GM23248 (cell line): ENCODE data around the gene IGFL1. TPM values are rescaled to one million over a fixed set of nuclear protein-coding genes. Genes with fewer than 3 reads are reported as not detected.
"Not testable (repeated sequence)": the region's sequence is repeated elsewhere in the genome, so short reads cannot be mapped to it uniquely, and the experiment has no call there.

Experiments used
- DNase-seq: peaks from one replicate; pipeline ENCODE4 v3.0.0-alpha.2; 2015
- H2AFZ ChIP-seq: fragments of 200-600 bp; sonication (generic); 2 replicates; pipeline ENCODE4 v1.6.1; 2016; ENCODE audit warnings: antibody characterized with exemption
- H3F3A ChIP-seq: fragments of 200-600 bp; sonication (generic); 2 replicates; pipeline ENCODE4 v1.6.1; 2016; ENCODE audit warnings: mild to moderate bottlenecking, antibody characterized with exemption, mixed run types; ENCODE audit not compliant: insufficient read depth
- H3K27ac ChIP-seq: fragments of 200-600 bp; sonication (generic); 2 replicates; pipeline ENCODE4 v1.5.1; 2016; ENCODE audit warnings: mild to moderate bottlenecking
- H3K27me3 ChIP-seq: fragments of 200-600 bp; sonication (generic); replicated peaks from 2 replicates; pipeline ENCODE4 v1.6.1; 2016; ENCODE audit warnings: mild to moderate bottlenecking; ENCODE audit not compliant: insufficient read depth
- H3K36me3 ChIP-seq: fragments of 200-600 bp; sonication (generic); 2 replicates; pipeline ENCODE4 v1.6.1; 2016; ENCODE audit warnings: low read depth, mild to moderate bottlenecking
- H3K4me1 ChIP-seq: fragments of 200-600 bp; sonication (generic); 2 replicates; pipeline ENCODE4 v1.6.1; 2016; ENCODE audit warnings: mild to moderate bottlenecking; ENCODE audit not compliant: insufficient read depth
- H3K4me2 ChIP-seq: fragments of 200-600 bp; sonication (generic); one replicate; pipeline ENCODE4 v1.6.1; 2016; ENCODE audit warnings: mild to moderate bottlenecking; ENCODE audit not compliant: unreplicated experiment
- H3K4me3 ChIP-seq: fragments of 200-600 bp; sonication (generic); 2 replicates; pipeline ENCODE4 v1.5.1; 2016; ENCODE audit warnings: mild to moderate bottlenecking
- H3K79me2 ChIP-seq: fragments of 200-600 bp; sonication (generic); 2 replicates; pipeline ENCODE4 v1.6.1; 2016; ENCODE audit warnings: mild to moderate bottlenecking; ENCODE audit not compliant: insufficient read depth
- H3K9ac ChIP-seq: fragments of 200-600 bp; sonication (generic); 2 replicates; pipeline ENCODE4 v1.6.1; 2016; ENCODE audit warnings: mild to moderate bottlenecking
- H3K9me2 ChIP-seq: fragments of 200-600 bp; sonication (generic); 2 replicates; pipeline ENCODE4 v1.6.1; 2016; ENCODE audit warnings: mixed run types, mild to moderate bottlenecking, moderate library complexity; ENCODE audit not compliant: insufficient read depth
- H3K9me3 ChIP-seq: fragments of 200-600 bp; sonication (generic); one replicate; pipeline ENCODE4 v1.6.1; 2017; ENCODE audit warnings: low read depth
- H4K20me1 ChIP-seq: fragments of 200-600 bp; sonication (generic); 2 replicates; pipeline ENCODE4 v1.6.0; 2016; ENCODE audit not compliant: insufficient read depth
- EZH2 ChIP-seq: fragments of 200-600 bp; sonication (generic); IDR thresholded peaks from 2 replicates; pipeline ENCODE4 v1.6.1; 2018; ENCODE audit warnings: antibody characterized with exemption, mild to moderate bottlenecking; ENCODE audit not compliant: insufficient read depth, poor library complexity, severe bottlenecking
- EZH2phosphoT487 ChIP-seq: fragments of 200-600 bp; sonication (generic); IDR thresholded peaks from 2 replicates; pipeline ENCODE4 v1.6.1; 2018; ENCODE audit warnings: antibody characterized with exemption, moderate library complexity, mild to moderate bottlenecking, low read depth; ENCODE audit not compliant: insufficient read depth
- WGBS, 2 experiments: methylation state at CpG; one replicate each; pipeline ENCODE4 v1.1.6; 2015 to 2017; ENCODE audit warnings: low lambda C conversion rate in 2 of 2, low coverage in 1 of 2; ENCODE audit errors: missing lambda C conversion rate in 2 of 2; 5-methylcytosine and 5-hydroxymethylcytosine counted together
- in situ Hi-C: fragments of 300-500 bp; cut with MboI; formaldehyde crosslinking; loops from 2 replicates; pipeline ENCODE4 v1.15.0; 2020
- polyA plus RNA-seq: library from polyadenylated mRNA; unstranded; fragments of >200 nt; fragmentation: Nextera tagmentation; extraction: Ambion mirVana; gene quantifications from 2 replicates; pipeline ENCODE4 v1.2.1, GENCODE V29; 2016
- total RNA-seq: library from RNA; depleted of rRNA; stranded (reverse); fragments of >200 nt; shearing (Covaris generic); gene quantifications from 2 replicates; pipeline ENCODE4 v1.2.3, GENCODE V29; 2014; rRNA removed

Gene IGFL1
- total and polyA plus RNA-seq, 2 experiments from 2014 or later, result not detected

DNA sequence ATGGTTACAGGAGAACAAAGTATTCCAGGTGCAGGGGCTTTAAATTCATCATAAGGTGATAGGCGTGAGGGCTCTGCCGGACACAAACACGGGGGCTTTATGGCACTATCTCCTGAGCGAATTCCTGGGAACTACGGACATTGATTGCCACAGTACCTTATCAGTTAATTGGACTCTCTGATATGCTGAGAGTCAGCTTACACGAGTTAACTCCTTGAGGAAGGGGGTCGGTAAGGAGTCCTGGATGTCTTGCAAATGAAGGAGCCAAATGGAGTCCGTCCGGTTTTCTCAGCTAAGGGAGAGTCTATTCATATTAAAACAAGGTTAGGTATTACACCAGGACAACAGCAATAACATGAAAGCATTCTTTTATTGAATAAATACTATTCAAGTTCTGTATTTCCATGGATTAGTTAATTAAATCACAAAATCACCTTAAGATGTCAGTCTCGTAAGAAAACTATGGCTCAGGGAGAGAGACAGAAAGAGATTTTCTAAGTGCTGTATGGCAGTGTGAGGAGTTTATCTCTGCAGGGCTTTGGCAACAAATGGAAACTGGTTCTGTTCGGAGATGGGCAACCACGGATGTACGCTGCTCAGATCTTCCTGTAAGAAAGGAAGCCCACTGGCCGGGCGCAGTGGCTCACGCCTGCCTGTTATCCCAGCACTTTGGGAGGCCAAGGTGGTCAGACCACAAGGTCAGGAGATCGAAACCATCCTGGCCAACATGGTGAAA lies 41.1 kb downstream of the IGFL1 start:
- Histone ChIP-seq H3K36me3 (no peaks in the 10 kb centered on the region), H3K9me2 (no peaks in the 10 kb centered on the region), H4K20me1 (no peaks in the 10 kb centered on the region), H2AFZ (no peak overlapping the region), H3K79me2 (no peaks in the 10 kb centered on the region), H3K4me1 (peaks cover 21% of the 10 kb centered on the region), H3K4me3 (no peak overlapping the region), H3K9me3 (no peaks in the 10 kb centered on the region), H3K4me2 (no peak overlapping the region), H3K9ac (no peak overlapping the region), H3K27me3 (peaks cover 4% of the 10 kb centered on the region), H3F3A (peaks cover 5% of the 10 kb centered on the region), H3K27ac (no peak overlapping the region)
- no peak for DNase-seq
- WGBS, 2 experiments, result 64 to 65% methylated on average over 17 of the region's 17 CpGs
- in situ Hi-C loops, result no loop called here
- TF ChIP-seq EZH2phosphoT487 (no peak), EZH2 (no peak)

DNA sequence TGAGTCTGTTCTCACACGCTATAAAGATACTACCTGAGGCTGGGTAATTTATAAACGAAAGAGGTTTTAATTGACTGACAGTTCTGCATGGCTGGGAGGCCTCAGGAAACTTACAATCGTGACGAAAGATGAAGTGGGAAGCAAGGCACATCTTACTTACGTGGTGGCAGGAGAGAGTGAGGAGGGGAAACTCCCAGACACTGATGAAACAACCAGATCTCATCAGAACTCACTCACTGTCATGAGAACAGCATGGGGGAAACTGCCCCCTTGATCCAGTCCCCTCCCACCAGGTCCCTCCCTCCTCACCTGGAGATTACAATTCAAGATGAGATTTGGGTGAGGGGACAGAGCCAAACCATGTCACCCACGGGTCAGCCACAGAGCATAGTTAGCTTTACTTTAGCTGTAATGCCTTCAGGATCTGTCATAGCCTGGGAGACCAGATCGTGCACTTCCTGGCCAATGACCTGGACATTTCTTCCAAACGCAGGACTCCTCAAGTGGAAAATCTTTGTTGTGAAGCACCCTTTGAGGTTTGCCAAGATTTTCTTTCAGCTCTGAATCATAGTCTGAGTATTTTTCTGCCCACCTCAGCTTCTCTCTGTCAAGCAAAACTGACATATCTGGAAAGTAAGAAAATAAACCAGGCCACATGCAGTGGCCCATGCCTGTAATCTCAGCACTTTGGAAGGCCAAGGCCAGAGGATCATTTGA lies 42.1 kb downstream of the IGFL1 start:
- H3K9me2 ChIP-seq, result no peaks in the 10 kb centered on the region
- no peaks in the 10 kb centered on the region for H4K20me1 ChIP-seq
- H3K4me2 ChIP-seq, result peak overlapping the region; percentile 44
- H3K36me3 ChIP-seq, result no peaks in the 10 kb centered on the region
- no peaks in the 10 kb centered on the region for H3K9me3 ChIP-seq
- H2AFZ ChIP-seq, result no peak overlapping the region
- TF ChIP-seq EZH2 (no peak), EZH2phosphoT487 (no peak)
- no peak overlapping the region for H3K9ac ChIP-seq
- H3K4me3 ChIP-seq, result no peak overlapping the region
- WGBS, 2 experiments, result 45 to 46% methylated on average over 8 of the region's 8 CpGs
- peaks cover 4% of the 10 kb centered on the region for H3K27me3 ChIP-seq
- H3K4me1 ChIP-seq, result peaks cover 21% of the 10 kb centered on the region
- DNase-seq, result peak; percentile 93
- in situ Hi-C loops, result no loop called here
- H3K79me2 ChIP-seq, result no peaks in the 10 kb centered on the region
- peaks cover 5% of the 10 kb centered on the region for H3F3A ChIP-seq
- peak overlapping the region; percentile 37 for H3K27ac ChIP-seq

DNA sequence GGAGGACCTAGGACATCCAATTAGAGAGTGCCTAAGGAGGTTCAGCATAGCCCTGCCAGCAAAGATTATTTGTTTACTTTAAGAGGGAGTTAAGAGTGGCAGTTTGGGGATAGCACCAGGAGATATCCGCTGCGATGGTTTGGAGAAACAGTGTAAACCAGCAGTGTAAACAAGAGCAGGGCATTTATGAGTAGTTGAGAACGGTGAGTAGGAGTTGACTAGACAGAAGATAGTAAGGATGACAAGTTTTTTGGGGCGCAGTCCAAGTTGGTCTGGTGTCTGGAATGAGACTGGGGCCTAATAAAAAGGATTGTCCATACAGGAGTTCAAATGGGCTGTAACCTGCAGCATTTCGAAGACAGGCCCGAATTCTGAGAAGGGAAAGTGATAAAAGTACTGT lies 44.4 kb downstream of the IGFL1 start:
- in situ Hi-C loops, H3K36me3 ChIP-seq, H3K9ac ChIP-seq, H3K4me3 ChIP-seq, H3K27ac ChIP-seq, H3K4me2 ChIP-seq, H4K20me1 ChIP-seq, H3K9me3 ChIP-seq, H2AFZ ChIP-seq, H3K27me3 ChIP-seq, H3F3A ChIP-seq, H3K9me2 ChIP-seq, H3K79me2 ChIP-seq: not testable (repeated sequence)
- WGBS, 2 experiments, result 65 to 70% methylated on average over 6 of the region's 6 CpGs
- peak; percentile 62 for DNase-seq
- peaks cover 21% of the 10 kb centered on the region for H3K4me1 ChIP-seq

DNA sequence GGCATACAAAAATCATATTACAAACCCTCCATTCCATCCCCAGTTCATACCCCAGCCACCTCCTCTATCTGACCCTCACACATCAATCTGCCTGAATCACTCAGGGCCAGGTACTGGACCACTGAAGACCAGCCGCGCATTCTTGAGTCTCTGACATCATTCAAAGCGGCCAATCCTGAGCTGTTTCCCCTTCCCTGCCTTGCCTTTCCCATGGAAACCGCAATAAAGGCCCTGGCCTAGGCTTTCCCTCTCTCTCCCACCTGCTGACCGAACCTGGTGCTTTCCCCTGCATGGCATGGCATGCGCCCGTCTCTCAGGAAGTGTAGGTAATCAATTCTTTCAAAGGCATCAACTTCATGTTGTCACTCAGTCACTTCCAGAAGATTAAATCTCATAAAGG lies 49.6 kb downstream of the IGFL1 start:
- Histone ChIP-seq H3K36me3 (no peaks in the 10 kb centered on the region), H3K79me2 (no peaks in the 10 kb centered on the region), H2AFZ (no peak overlapping the region), H3K4me3 (no peak overlapping the region), H3K9ac (no peak overlapping the region), H3K27ac (no peak overlapping the region), H4K20me1 (no peaks in the 10 kb centered on the region), H3K27me3 (no peaks in the 10 kb centered on the region), H3F3A (no peaks in the 10 kb centered on the region), H3K4me1 (no peaks in the 10 kb centered on the region), H3K9me3 (no peaks in the 10 kb centered on the region), H3K9me2 (no peaks in the 10 kb centered on the region), H3K4me2 (no peak overlapping the region)
- TF ChIP-seq EZH2 (no peak), EZH2phosphoT487 (no peak)
- in situ Hi-C loops, result no loop called here
- no peak for DNase-seq
- 83 to 88% methylated on average over 7 of the region's 7 CpGs for WGBS, 2 experiments

Other genes with a start within 250 kb of the IGFL1 start
- gene CCDC61, start 234.3 kb upstream of the IGFL1 start, total RNA-seq, result 6.9 and 9.0 TPM in 2 replicates
- 1.6 and 2.6 TPM in 2 replicates for gene CCDC61, start 234.3 kb upstream of the IGFL1 start, polyA plus RNA-seq
- gene PGLYRP1, start 206.7 kb upstream of the IGFL1 start, total RNA-seq, result not detected in 2 replicates
- not detected in 2 replicates for gene PGLYRP1, start 206.7 kb upstream of the IGFL1 start, polyA plus RNA-seq
- gene IGFL4, start 188.7 kb upstream of the IGFL1 start, total RNA-seq, result not detected in 2 replicates
- gene IGFL4, start 188.7 kb upstream of the IGFL1 start, polyA plus RNA-seq, result not detected in 2 replicates
- not detected in 2 replicates for gene IGFL3, start 105.1 kb upstream of the IGFL1 start, total RNA-seq
- not detected in 2 replicates for gene IGFL3, start 105.1 kb upstream of the IGFL1 start, polyA plus RNA-seq
- not detected in 2 replicates for gene IGFL2, start 81.5 kb upstream of the IGFL1 start, total RNA-seq
- not detected in 2 replicates for gene IGFL2, start 81.5 kb upstream of the IGFL1 start, polyA plus RNA-seq
- gene HIF3A, start 67.3 kb downstream of the IGFL1 start, total RNA-seq, result not detected in 2 replicates
- gene HIF3A, start 67.3 kb downstream of the IGFL1 start, polyA plus RNA-seq, result 0.20 and 0.27 TPM in 2 replicates
- gene PPP5C, start 117.3 kb downstream of the IGFL1 start, total RNA-seq, result 56.4 and 60.8 TPM in 2 replicates
- 47.3 and 48.7 TPM in 2 replicates for gene PPP5C, start 117.3 kb downstream of the IGFL1 start, polyA plus RNA-seq
- gene CCDC8, start 183.8 kb downstream of the IGFL1 start, total RNA-seq, result 8.9 and 10.1 TPM in 2 replicates
- 5.5 and 6.0 TPM in 2 replicates for gene CCDC8, start 183.8 kb downstream of the IGFL1 start, polyA plus RNA-seq
- gene PNMA8C, start 199.2 kb downstream of the IGFL1 start, total RNA-seq, result not detected in 2 replicates
- gene PNMA8C, start 199.2 kb downstream of the IGFL1 start, polyA plus RNA-seq, result not detected in 2 replicates
- 0.76 and 0.89 TPM in 2 replicates for gene PNMA8A, start 241.8 kb downstream of the IGFL1 start, total RNA-seq
- 0.26 and 0.56 TPM in 2 replicates for gene PNMA8A, start 241.8 kb downstream of the IGFL1 start, polyA plus RNA-seq